Measurements from ENCODE around the gene SLC13A5. TPM values are rescaled to one million over a fixed set of nuclear protein-coding genes. Genes with fewer than 3 reads are reported as not detected.

The SLC13A5 gene
- polyA plus RNA-seq, 1 of the 3 experiments (the other 2 are of a cell fraction): not detected

GRCh38 chr17:6661464-6661848, 51.7 kb downstream of the SLC13A5 start:
- DNase-seq: no peak
- no peak overlapping the region for H3K4me3 ChIP-seq (ENCODE audit: low read depth in 2 of 2, low read length in 1 of 2)
- H2AFZ ChIP-seq (ENCODE audit: low read depth): no peak overlapping the region
- no peaks in the 10 kb centered on the region for H3F3A ChIP-seq (replicated peaks; ENCODE audit: insufficient read depth)
- CTCF ChIA-PET: no interaction called here
- H3K9me2 ChIP-seq: no peaks in the 10 kb centered on the region
- WGBS (ENCODE audit: low lambda C conversion rate): 10% methylated on average over 2 of the region's 2 CpGs
- no peak overlapping the region for H3K27ac ChIP-seq (ENCODE audit: low read depth in 2 of 2, low read length in 1 of 2)
- no peak overlapping the region for H3K4me2 ChIP-seq
- H3K79me2 ChIP-seq (ENCODE audit: insufficient read depth): no peaks in the 10 kb centered on the region
- H3K36me3 ChIP-seq (replicated peaks in 1 of 2; ENCODE audit: control insufficient read depth in 1 of 2, insufficient read depth in 2 of 2, low read length in 1 of 2): no peaks in the 10 kb centered on the region
- H4K20me1 ChIP-seq (ENCODE audit: insufficient read depth): no peaks in the 10 kb centered on the region
- POLR2A ChIA-PET: no interaction called here
- H3K27me3 ChIP-seq (ENCODE audit: insufficient read depth): peaks cover 7% of the 10 kb centered on the region; the same call in 1 of the 2 replicates
- no peaks in the 10 kb centered on the region; a peak in 1 of 4 replicates for H3K4me1 ChIP-seq (ENCODE audit: control insufficient read depth in 1 of 2, insufficient read depth in 2 of 2, low read depth in 1 of 2, low read length in 1 of 2)
- no peak for TF ChIP-seq MAX (IDR thresholded peaks at IDR 0.05; ENCODE audit: low read depth)
- TF ChIP-seq PBX3 (IDR thresholded peaks at IDR 0.05): no peak
- TF ChIP-seq TAF1 (IDR thresholded peaks at IDR 0.05; ENCODE audit: borderline replicate concordance, low read depth, low read length): no peak
- TF ChIP-seq TEAD4 (IDR thresholded peaks at IDR 0.05; ENCODE audit: borderline replicate concordance, insufficient read depth): no peak
- no peak for TF ChIP-seq NFIC (IDR thresholded peaks at IDR 0.05; ENCODE audit: borderline replicate concordance)
- TF ChIP-seq CTCF (IDR thresholded peaks at IDR 0.05): no peak
- TF ChIP-seq RXRA (IDR thresholded peaks at IDR 0.05; ENCODE audit: borderline replicate concordance, low read depth): no peak
- no peak for TF ChIP-seq FOXJ3 (CRISPR knock-in tag; IDR thresholded peaks at IDR 0.05)
- TF ChIP-seq RCOR1 (IDR thresholded peaks at IDR 0.05; ENCODE audit: low read length): no peak
- no peak for TF ChIP-seq IRF3 (IDR thresholded peaks at IDR 0.05; ENCODE audit: low read depth, low read length)
- TF ChIP-seq REST (IDR thresholded peaks at IDR 0.05; ENCODE audit: low read depth, low read length): no peak
- H3K9me3 ChIP-seq: no peaks in the 10 kb centered on the region
- H3K9ac ChIP-seq: no peak overlapping the region

Data from SK-N-SH (cell line).